Measurements from ENCODE around the gene CFAP65. TPM values are rescaled to one million over a fixed set of nuclear protein-coding genes. Genes with fewer than 3 reads are reported as not detected.

Gene CFAP65
- total and polyA plus RNA-seq, 2 of the 13 experiments (the other 11 are each of a cell fraction or from before 2014, with no cell fraction given), result 0.05 TPM; not detected in 1

DNA sequence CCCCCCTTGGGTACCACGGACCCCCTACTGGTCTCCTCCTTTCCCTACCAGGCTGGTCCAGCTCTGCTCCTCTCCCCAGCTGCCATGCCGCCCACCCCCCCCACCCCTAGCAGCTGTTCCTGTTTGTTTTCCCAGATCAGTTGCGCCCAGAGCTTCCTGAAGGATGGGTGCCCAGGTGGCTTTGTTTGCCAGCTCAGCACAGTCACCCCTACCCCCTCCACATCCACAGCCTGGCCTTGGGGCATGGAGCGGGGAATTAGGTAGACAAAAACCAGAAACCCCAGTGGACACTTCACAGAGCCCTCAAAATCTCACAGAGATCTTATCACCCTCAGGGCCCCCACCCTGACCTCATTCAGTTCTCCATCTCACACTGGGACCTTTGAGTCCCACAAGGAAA is 44.4 kb downstream of the CFAP65 start:
- Histone ChIP-seq H3K27ac (ENCODE audit: extremely low read length, insufficient read depth, low read length) (no peak overlapping the region), H3K4me3 (replicated peaks in 1 of 3; ENCODE audit: insufficient read depth in 1 of 3, low read depth in 2 of 3, low read length in 3 of 3) (no peak overlapping the region), H3K79me2 (ENCODE audit: insufficient read depth, low read length) (no peaks in the 10 kb centered on the region), H4K20me1 (ENCODE audit: insufficient read depth, low read length) (peaks cover 47% of the 10 kb centered on the region; the same call in 1 of the 2 replicates), H3K4me2 (ENCODE audit: low read depth, low read length) (no peak overlapping the region), H3K36me3 (replicated peaks in 1 of 2; ENCODE audit: control insufficient read depth in 1 of 2, insufficient read depth in 2 of 2, low read length in 2 of 2) (no peaks in the 10 kb centered on the region), H3K9ac (ENCODE audit: insufficient read depth, low read depth, low read length) (no peak overlapping the region), H2AFZ (ENCODE audit: low read length) (no peak overlapping the region), H3K4me1 (ENCODE audit: insufficient read depth, low read length) (peaks cover 29% of the 10 kb centered on the region), H3K9me3 (ENCODE audit: low read length) (no peaks in the 10 kb centered on the region), H3K27me3 (ENCODE audit: control insufficient read depth in 1 of 2, insufficient read depth in 2 of 2, low read length in 2 of 2) (peaks cover 49 to 96% of the 10 kb centered on the region in 2 experiments)
- no peak for ATAC-seq
- no peak for DNase-seq (ENCODE audit: low spot score)
- no peak for FAIRE-seq
- intact Hi-C loops (cut with micrococcal nuclease; ENCODE audit: unreplicated experiment), result loop anchor here (1.0 kb wide), 1 partner anchor 62 kb away; no protein-coding TSS in a partner anchor
- 14% methylated on average over 3 of the region's 4 CpGs for WGBS (ENCODE audit: low lambda C conversion rate)
- BruUV-seq (replicated peaks), result no TSS peak
- CTCF ChIA-PET (ENCODE audit: low intra/inter-chr PET ratio, low total read pairs), result no interaction called here
- POLR2A ChIA-PET, result no interaction called here
- in situ Hi-C loops (cut with HindIII; ENCODE audit: extremely low pct_ligation_motif_present, low pct_unique_long_range_greater_than_20kb), result no loop called here
- TF ChIP-seq ZFP62 (CRISPR knock-in tag; IDR thresholded peaks at IDR 0.05) (no peak), KDM6A (CRISPR knock-in tag; IDR thresholded peaks at IDR 0.05; ENCODE audit: low read depth) (no peak), DNMT3B (CRISPR knock-in tag; conservative IDR thresholded peaks at IDR 0.05) (no peak), MYNN (CRISPR knock-in tag; IDR thresholded peaks at IDR 0.05; ENCODE audit: low read depth) (no peak), PTBP1 (IDR thresholded peaks at IDR 0.05; ENCODE audit: low read depth, low read length, poor library complexity, severe bottlenecking) (no peak), ZNF432 (CRISPR knock-in tag; IDR thresholded peaks at IDR 0.05; ENCODE audit: borderline replicate concordance) (no peak), ZMAT3 (CRISPR knock-in tag; conservative IDR thresholded peaks at IDR 0.05) (no peak), ZNF431 (CRISPR knock-in tag; IDR thresholded peaks at IDR 0.05; ENCODE audit: borderline replicate concordance, low read depth) (no peak)
- TF ChIP-seq, protein P1, sequence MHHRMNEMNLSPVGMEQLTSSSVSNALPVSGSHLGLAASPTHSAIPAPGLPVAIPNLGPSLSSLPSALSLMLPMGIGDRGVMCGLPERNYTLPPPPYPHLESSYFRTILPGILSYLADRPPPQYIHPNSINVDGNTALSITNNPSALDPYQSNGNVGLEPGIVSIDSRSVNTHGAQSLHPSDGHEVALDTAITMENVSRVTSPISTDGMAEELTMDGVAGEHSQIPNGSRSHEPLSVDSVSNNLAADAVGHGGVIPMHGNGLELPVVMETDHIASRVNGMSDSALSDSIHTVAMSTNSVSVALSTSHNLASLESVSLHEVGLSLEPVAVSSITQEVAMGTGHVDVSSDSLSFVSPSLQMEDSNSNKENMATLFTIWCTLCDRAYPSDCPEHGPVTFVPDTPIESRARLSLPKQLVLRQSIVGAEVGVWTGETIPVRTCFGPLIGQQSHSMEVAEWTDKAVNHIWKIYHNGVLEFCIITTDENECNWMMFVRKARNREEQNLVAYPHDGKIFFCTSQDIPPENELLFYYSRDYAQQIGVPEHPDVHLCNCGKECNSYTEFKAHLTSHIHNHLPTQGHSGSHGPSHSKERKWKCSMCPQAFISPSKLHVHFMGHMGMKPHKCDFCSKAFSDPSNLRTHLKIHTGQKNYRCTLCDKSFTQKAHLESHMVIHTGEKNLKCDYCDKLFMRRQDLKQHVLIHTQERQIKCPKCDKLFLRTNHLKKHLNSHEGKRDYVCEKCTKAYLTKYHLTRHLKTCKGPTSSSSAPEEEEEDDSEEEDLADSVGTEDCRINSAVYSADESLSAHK (CRISPR knock-in tag; IDR thresholded peaks at IDR 0.05; ENCODE audit: borderline replicate concordance), result no peak
- TF ChIP-seq, protein P2, sequence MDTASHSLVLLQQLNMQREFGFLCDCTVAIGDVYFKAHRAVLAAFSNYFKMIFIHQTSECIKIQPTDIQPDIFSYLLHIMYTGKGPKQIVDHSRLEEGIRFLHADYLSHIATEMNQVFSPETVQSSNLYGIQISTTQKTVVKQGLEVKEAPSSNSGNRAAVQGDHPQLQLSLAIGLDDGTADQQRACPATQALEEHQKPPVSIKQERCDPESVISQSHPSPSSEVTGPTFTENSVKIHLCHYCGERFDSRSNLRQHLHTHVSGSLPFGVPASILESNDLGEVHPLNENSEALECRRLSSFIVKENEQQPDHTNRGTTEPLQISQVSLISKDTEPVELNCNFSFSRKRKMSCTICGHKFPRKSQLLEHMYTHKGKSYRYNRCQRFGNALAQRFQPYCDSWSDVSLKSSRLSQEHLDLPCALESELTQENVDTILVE (CRISPR knock-in tag; IDR thresholded peaks at IDR 0.05), result no peak
- TF ChIP-seq, protein P3, sequence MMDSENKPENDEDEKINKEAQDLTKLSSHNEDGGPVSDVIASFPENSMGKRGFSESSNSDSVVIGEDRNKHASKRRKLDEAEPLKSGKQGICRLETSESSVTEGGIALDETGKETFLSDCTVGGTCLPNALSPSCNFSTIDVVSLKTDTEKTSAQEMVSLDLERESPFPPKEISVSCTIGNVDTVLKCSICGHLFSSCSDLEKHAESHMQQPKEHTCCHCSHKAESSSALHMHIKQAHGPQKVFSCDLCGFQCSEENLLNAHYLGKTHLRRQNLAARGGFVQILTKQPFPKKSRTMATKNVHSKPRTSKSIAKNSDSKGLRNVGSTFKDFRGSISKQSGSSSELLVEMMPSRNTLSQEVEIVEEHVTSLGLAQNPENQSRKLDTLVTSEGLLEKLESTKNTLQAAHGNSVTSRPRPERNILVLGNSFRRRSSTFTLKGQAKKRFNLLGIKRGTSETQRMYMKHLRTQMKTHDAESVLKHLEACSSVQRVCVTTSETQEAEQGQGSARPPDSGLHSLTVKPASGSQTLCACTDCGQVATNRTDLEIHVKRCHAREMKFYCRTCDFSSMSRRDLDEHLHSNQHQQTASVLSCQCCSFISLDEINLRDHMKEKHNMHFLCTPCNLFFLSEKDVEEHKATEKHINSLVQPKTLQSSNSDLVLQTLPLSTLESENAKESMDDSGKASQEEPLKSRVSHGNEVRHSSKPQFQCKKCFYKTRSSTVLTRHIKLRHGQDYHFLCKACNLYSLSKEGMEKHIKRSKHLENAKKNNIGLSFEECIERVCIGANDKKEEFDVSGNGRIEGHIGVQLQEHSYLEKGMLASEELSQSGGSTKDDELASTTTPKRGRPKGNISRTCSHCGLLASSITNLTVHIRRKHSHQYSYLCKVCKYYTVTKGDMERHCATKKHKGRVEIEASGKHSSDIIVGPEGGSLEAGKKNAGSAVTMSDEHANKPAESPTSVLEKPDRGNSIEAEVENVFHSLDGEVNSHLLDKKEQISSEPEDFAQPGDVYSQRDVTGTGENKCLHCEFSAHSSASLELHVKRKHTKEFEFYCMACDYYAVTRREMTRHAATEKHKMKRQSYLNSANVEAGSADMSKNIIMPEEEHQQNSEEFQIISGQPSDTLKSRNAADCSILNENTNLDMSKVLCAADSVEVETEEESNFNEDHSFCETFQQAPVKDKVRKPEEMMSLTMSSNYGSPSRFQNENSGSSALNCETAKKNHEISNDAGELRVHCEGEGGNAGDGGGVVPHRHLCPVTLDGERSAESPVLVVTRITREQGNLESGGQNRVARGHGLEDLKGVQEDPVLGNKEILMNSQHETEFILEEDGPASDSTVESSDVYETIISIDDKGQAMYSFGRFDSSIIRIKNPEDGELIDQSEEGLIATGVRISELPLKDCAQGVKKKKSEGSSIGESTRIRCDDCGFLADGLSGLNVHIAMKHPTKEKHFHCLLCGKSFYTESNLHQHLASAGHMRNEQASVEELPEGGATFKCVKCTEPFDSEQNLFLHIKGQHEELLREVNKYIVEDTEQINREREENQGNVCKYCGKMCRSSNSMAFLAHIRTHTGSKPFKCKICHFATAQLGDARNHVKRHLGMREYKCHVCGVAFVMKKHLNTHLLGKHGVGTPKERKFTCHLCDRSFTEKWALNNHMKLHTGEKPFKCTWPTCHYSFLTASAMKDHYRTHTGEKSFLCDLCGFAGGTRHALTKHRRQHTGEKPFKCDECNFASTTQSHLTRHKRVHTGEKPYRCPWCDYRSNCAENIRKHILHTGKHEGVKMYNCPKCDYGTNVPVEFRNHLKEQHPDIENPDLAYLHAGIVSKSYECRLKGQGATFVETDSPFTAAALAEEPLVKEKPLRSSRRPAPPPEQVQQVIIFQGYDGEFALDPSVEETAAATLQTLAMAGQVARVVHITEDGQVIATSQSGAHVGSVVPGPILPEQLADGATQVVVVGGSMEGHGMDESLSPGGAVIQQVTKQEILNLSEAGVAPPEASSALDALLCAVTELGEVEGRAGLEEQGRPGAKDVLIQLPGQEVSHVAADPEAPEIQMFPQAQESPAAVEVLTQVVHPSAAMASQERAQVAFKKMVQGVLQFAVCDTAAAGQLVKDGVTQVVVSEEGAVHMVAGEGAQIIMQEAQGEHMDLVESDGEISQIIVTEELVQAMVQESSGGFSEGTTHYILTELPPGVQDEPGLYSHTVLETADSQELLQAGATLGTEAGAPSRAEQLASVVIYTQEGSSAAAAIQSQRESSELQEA (CRISPR knock-in tag; IDR thresholded peaks at IDR 0.05; ENCODE audit: not compliant biosample characterization), result no peak

Measured in HepG2 (cell line).